GM21390 (cell line): ENCODE measurements around the gene METAP1.
"Not testable (repeated sequence)": the region's sequence is repeated elsewhere in the genome, so short reads cannot be mapped to it uniquely, and the experiment has no call there.

Experiments
- ATAC-seq: cut with Tn5 transposase; IDR thresholded peaks from one replicate; pipeline ENCODE4 v1.9.1; 2021; ENCODE audit not compliant: unreplicated experiment

The METAP1 gene

GRCh38 chr4:99054428-99054994 lies 59.0 kb downstream of the METAP1 start:
- ATAC-seq, result peak; percentile 52

- ATAC-seq, result no peak
Measured at GRCh38 chr4:99058228-99058627, 62.7 kb downstream of the METAP1 start.

DNA sequence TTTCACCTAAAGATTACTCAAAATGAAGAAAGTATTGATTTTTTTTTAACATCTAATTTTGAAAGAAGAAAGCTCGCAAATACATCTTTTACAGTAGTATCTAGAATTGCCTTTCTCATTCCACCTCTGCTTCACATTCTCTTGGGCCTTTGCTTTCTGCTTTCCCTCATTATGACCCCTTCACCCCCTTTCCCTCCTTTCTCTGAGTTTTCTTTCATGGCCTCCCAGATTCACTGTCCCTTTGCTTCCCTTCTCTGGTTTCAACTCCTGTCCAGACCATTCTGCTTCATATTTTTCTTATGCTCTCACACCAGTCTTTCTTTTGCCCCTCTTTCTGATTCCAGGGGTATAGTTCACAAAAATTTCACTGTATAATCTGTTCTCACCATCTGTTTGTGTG lies 64.0 kb downstream of the METAP1 start:
- ATAC-seq, result no peak

DNA sequence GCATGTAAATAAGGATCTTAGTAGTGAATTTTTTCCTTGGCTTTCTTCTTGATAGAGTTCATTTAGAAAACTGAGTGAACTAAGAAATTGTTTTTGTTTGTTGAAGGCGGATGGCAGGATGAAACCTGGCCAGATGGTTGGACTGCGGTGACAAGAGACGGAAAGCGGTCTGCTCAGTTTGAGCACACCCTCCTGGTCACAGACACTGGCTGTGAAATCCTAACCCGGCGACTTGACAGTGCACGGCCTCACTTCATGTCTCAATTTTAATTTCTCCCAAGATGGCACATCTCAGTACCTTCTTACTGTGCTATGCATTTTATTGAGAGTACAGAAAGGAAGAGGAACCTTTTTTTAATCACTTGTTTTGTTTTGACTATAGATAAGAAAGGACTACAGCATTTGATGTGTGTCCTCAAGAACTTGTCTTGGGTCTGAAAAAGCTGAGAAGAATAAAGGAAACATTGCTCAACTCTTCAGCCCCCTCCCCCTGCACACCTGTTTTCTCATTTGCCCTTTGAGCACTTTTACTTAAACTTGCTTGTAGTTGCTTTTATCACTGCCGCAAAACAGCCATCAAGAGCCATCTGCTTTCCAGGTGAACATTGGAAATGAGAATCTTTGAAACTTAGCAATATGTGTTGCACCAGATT lies 65.7 kb downstream of the METAP1 start:
- no peak for ATAC-seq

GRCh38 chr4:99062120-99062519 lies 66.6 kb downstream of the METAP1 start:
- ATAC-seq, result no peak

DNA sequence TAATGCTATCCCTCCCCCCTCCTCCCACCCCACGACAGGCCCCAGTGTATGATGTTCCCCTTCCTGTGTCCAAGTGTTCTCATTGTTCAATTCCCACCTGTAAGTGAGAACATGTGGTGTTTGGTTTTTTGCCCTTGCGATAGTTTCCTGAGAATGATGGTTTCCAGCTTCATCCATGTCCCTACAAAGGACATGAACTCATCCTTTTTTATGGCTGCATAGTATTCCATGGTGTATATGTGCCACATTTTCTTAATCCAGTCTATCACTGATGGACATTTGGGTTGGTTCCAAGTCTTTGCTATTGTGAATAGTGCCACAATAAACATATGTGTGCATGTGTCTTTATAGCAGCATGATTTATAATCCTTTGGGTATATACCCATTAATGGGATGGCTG lies 70.0 kb downstream of the METAP1 start:
- not testable (repeated sequence) for ATAC-seq

- no peak for ATAC-seq
Measured at GRCh38 chr4:99067617-99068016, 72.1 kb downstream of the METAP1 start.

- ATAC-seq, result no peak
Measured at GRCh38 chr4:99071159-99071558, 75.6 kb downstream of the METAP1 start.

DNA sequence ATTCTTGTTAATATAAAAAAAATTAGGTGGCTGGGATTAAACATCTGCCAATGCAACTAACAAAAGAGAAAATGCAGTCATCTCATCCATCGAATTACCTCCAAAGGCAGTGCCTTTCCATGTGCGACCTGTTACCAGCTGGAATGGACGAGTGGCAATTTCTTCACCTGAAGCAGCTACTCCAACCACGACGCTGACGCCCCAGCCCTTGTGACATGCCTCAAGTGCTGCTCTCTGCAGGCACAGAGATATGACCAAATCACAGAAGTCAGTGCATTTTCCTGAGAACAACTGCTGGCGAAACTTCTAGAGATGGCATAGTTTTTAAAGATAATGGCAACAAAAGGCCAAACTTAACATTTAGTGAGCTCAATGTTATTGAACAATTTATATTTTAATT lies 79.3 kb downstream of the METAP1 start:
- no peak for ATAC-seq

DNA sequence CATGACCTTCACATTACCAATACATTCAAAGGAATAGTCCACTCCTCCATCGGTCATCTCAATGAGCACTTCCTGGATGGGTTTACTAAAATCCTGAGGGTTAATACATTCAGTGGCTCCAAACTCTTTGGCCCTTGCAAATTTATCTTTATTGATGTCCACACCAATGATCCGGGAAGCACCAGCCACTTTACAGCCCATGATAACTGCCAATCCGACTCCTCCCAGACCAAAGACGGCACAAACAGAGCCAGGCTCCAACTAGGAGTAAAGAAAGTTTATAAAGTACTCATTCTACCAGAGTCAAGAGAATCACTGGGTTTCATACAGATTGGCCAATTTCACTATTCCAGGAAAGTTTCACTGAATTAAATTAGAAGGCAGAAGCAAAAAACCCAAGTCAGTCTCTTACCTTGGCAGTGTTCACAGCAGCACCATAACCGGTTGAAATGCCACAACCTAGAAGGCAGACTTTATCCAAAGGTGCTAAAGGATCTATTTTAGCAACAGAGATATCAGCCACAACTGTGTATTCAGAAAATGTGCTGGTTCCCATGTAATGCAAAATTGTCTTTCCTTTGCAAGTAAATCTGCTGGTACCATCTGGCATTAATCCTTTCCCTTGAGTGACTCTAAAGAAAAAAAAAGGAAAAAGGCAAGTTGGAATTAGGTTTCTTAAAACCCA lies 80.9 kb downstream of the METAP1 start:
- ATAC-seq, result no peak

DNA sequence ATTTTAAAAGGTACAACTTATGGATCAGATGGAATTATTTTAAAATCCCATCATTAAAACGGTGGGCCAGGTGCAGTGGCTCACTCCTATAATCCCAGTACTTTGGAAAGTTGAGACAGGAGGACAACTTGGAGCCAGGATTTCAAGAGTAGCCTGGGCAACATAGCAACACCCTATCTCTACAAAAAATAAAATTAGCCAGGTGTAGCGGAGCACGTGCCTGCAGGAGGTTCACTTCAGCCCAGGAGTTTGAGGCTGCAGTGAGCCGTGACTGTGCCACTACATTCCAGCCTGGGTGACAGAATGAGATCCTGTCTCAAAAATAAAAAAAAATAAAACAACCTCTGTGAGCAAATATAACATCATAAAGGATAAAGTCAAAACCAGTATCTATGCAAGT lies 81.7 kb downstream of the METAP1 start:
- ATAC-seq, result no peak

- no peak for ATAC-seq
Measured at GRCh38 chr4:99078336-99078735, 82.8 kb downstream of the METAP1 start.

GRCh38 chr4:99078931-99079624 lies 83.6 kb downstream of the METAP1 start:
- no peak for ATAC-seq

- ATAC-seq, result no peak
Measured at GRCh38 chr4:99079625-99080295, 84.2 kb downstream of the METAP1 start.

- not testable (repeated sequence) for ATAC-seq
Measured at GRCh38 chr4:99080869-99081268, 85.3 kb downstream of the METAP1 start.

DNA sequence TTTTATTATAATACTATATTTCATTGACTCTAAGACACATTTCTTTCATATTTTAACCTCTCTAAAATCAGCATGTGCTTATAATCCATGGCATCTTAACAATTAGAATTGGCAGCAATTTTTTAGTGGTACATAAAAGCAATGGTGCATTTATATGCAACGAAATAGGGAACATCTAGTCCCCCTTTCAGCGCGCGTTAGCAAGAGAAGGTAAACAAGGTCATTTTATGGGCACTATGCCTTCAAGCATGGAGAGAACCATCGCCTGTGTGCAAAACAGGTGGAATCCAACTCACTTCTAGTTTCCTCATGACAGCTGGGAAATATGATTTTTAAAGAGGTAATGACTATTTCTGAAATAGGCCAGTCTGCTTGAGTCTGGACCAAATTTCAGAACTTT lies 86.7 kb downstream of the METAP1 start:
- no peak for ATAC-seq

DNA sequence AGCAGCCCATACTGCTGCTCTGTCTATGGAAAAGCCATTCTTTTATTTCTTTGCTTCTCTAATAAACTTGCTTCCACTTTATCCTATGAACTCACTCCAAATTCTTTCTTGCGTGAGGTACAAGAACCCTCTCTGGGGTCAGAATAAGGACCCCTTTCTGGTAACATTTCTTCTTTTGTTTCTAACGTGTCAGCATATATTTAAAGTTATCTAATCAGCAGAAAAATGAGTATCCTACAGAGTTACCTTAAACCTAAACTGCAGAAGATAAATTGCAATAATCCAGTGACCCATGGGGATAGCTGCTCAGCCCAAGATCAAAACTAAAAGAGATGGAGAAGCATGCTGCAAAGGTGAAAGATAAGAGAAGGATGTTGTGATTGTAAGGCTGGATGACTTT lies 89.1 kb downstream of the METAP1 start:
- no peak for ATAC-seq

DNA sequence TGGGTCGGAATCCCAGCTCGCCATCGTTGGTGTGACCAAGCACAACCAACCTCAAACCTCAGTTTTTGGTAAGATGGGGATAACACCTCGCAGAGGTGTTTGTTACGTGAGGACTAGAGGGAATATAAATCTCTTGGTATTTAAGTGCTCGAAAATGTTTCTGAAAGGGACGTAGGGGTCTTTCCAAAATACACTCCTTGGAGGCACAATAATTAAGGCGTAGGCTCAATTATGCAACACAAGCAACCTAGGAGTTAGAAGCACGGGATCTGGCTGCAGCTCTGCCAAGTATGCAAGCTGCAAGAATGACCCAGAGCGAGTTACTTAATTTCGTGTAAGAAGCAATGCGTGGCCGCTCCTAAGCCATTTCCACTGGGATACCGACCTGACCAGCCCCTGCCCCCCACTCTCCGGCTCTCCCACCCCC lies 92.5 kb downstream of the METAP1 start:
- peak; percentile 22 for ATAC-seq

- peak; percentile 88 for ATAC-seq
Measured at GRCh38 chr4:99088481-99089365, 93.2 kb downstream of the METAP1 start, which contains the start of gene ADH5. Gene ADH5 (minus strand): TSS chr4:99088788. CDS start chr4:99088700, 88 bp downstream.
